Tibial artery (tissue), 4 donors: Measurements from ENCODE around the gene SCN4A.

Source experiments
- DNase-seq, 2 donors: peaks; one replicate each; pipeline ENCODE4 v3.0.0-alpha.2; 2019
- H3K27ac ChIP-seq, 2 donors: fragments of 200-600 bp; sonication (generic) in 1 of 2; 1 replicate in 1 of 2; 2 replicates in 1 of 2; pipeline ENCODE4 v1.5.1; 2018 to 2019; ENCODE audit warnings: mild to moderate bottlenecking in 1 of 2
- H3K27me3 ChIP-seq, 2 donors: fragments of 200-600 bp; sonication (generic) in 1 of 2; one replicate each; pipeline versions ENCODE4 v1.5.1 to v1.6.0; 2016 to 2019
- H3K36me3 ChIP-seq, 3 donors: fragments of 200-600 bp; sonication (generic) in 2 of 3; one replicate each; pipeline ENCODE4 v1.5.1; 2016 to 2019; ENCODE audit warnings: mild to moderate bottlenecking in 2 of 3
- H3K4me1 ChIP-seq, 4 donors: fragments of 200-600 bp; sonication (generic) in 2 of 4; 1 replicate in 3 of 4; 2 replicates in 1 of 4; pipeline ENCODE4 v1.5.1; 2016 to 2019
- H3K4me3 ChIP-seq, 2 donors: fragments of 200-600 bp; sonication (generic) in 1 of 2; 1 replicate in 1 of 2; 2 replicates in 1 of 2; pipeline ENCODE4 v1.5.1; 2018 to 2019; ENCODE audit warnings: mild to moderate bottlenecking in 2 of 2
- H3K9me3 ChIP-seq, 3 donors: fragments of 200-600 bp; sonication (generic) in 1 of 3; one replicate each; pipeline ENCODE4 v1.5.1; 2016 to 2019
- intact Hi-C: fragments of 100-400 bp; cut with DNase I; formaldehyde crosslinking; loops from one replicate; pipeline ENCODE4 v1.15.0; 2023; ENCODE audit warnings: low total_unique reads
- TF ChIP-seq, protein P1 (sequence below), 2 experiments: fragments of 200-600 bp in 1 of 2; fragments of 450-650 bp in 1 of 2; IDR thresholded peaks; one replicate each; pipeline ENCODE4 v1.5.1; 2017 to 2019; ENCODE audit warnings: antibody characterized with exemption in 2 of 2, mild to moderate bottlenecking in 1 of 2, moderate library complexity in 1 of 2

SCN4A gene

DNA sequence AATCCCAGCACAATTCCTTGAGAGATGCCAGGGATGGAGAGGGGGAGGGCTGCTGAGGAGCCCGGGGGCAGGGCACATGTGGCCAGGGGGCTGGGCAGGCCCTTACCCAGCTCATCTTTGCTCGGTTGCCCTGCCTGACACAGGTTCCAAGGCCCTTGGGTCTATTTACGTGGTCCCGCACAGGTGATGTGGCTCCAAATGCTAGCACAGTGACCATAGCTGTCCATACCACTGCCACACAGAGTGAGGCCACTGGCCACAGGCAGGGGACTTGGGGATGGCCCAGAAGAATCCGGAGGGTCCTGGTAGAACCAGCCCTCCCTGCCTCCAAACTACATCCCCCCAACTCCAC is 15.4 kb upstream of the SCN4A start:
- TF ChIP-seq, protein P1, sequence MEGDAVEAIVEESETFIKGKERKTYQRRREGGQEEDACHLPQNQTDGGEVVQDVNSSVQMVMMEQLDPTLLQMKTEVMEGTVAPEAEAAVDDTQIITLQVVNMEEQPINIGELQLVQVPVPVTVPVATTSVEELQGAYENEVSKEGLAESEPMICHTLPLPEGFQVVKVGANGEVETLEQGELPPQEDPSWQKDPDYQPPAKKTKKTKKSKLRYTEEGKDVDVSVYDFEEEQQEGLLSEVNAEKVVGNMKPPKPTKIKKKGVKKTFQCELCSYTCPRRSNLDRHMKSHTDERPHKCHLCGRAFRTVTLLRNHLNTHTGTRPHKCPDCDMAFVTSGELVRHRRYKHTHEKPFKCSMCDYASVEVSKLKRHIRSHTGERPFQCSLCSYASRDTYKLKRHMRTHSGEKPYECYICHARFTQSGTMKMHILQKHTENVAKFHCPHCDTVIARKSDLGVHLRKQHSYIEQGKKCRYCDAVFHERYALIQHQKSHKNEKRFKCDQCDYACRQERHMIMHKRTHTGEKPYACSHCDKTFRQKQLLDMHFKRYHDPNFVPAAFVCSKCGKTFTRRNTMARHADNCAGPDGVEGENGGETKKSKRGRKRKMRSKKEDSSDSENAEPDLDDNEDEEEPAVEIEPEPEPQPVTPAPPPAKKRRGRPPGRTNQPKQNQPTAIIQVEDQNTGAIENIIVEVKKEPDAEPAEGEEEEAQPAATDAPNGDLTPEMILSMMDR (IDR thresholded peaks at IDR 0.05): no peak
- intact Hi-C loops: no loop called here
- no peaks in the 10 kb centered on the region for H3K9me3 ChIP-seq
- no peaks in the 10 kb centered on the region for H3K36me3 ChIP-seq
- H3K4me3 ChIP-seq: no peak overlapping the region
- no peak overlapping the region for H3K27ac ChIP-seq
- H3K4me1 ChIP-seq: peaks cover 0 to 37% (median 18%) of the 10 kb centered on the region in 4 donors
- DNase-seq: no peak
- peaks cover 0 to 44% of the 10 kb centered on the region in 2 donors for H3K27me3 ChIP-seq

DNA sequence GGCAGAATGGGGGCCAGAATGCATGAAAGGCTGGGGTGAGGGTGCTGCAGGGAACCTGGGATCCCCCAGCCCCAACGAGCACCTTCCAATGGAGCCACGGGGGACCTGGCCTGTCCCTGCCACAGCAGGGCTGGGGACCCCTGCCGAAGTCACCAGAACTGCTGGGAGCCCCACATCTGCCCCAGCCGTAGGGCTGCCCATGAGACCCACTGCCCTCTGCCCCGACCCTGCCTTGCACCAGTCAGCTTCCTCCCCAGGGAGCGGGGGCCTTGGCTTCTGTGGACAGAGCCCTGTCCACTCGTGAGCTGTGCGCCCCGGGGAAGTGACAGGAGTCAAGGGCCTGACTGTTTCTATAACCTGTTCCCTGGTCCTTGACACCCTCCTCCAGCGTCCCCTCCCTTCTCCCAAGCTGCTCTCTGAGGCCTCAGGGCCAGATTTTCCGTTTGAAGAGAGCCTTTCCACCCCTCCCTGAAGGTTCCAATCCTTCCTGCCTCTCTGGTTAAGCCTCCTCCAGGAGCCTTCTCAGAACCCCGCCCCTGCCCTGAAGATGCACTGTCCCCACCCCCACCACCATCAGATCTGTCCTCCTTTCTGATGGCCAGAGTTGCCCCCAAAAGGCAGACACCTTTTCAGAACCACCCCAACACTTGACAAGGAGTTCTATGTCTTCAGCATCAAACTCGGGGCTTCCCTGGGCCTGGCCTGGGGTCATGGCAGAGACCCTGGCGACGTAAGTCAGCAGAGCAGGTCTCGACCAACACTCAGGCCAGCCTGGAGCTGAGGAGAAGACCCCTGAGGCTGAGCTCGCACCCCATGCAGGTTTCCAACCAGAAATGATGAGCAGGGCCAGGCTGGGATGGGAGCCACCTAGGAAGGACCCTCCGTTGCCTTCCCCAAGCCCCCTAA is 14.8 kb upstream of the SCN4A start:
- Histone ChIP-seq H3K9me3 (no peaks in the 10 kb centered on the region), H3K4me1 (peaks cover 0 to 39% (median 20%) of the 10 kb centered on the region in 4 donors), H3K36me3 (no peaks in the 10 kb centered on the region), H3K27ac (no peak overlapping the region), H3K4me3 (no peak overlapping the region), H3K27me3 (peaks cover 0 to 39% of the 10 kb centered on the region in 2 donors)
- TF ChIP-seq, protein P1 (IDR thresholded peaks at IDR 0.05): no peak
- intact Hi-C loops: no loop called here
- DNase-seq: no peak

DNA sequence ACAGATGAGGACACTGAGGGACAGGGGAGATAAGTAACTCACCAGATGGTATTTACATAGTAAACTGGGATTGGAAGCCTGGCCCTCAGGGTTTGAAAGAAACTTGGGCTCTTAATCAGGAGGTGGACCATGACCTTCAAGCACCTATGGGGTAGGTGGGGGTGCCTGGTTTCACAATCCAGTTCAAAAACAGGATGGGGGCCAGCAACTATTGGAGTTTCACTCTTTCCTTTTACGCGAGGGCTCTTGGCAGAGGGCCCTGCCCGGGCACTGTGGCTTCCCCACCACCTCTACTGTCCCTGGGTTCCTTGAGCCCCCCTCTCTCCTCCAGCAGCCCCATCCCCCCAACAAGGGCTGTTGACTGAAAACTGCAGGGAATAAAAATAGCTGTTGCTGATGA is 14.1 kb upstream of the SCN4A start:
- intact Hi-C loops: no loop called here
- no peak for DNase-seq
- Histone ChIP-seq H3K4me1 (peaks cover 0 to 39% (median 20%) of the 10 kb centered on the region in 4 donors), H3K27ac (no peak overlapping the region), H3K27me3 (peaks cover 0 to 33% of the 10 kb centered on the region in 2 donors), H3K4me3 (no peak overlapping the region), H3K9me3 (peaks cover 0 to 4% (median 0%) of the 10 kb centered on the region in 3 donors), H3K36me3 (no peaks in the 10 kb centered on the region)
- TF ChIP-seq, protein P1 (IDR thresholded peaks at IDR 0.05): no peak

DNA sequence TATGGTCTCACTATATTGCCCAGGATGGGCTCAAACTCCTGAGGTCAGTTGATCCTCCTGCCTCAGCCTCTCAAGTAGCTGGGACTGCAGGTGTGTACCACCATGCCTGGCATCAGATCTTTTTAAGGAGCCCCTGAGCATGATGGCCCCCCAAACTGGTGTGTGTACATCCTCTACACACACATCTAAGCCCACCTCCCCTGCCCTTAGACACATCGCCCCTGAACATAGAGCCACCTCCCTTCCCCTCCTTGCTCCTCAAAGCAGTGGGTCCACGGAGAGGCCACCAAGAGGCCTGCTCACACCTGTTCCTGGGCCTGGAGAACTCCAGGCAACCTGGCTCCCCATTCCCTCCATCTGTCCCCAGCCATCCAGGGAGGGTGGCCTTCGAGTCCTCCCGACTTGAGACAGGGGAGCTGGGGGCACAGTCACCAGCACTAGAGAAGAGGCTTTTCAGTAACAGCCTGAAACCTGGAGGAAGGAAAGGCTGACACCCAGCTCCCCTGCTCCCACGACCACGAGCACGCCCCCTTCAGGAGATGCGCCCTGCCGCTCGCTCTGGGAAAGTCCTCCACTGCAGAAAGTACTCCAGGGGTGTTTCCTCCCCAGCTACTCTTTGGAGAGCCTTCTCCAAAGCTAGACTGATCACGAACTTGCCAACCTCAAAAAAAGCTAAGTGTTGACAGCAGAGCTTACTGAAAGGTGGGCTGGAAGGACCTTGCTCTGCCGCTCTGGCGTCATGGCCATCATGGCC is 12.8 kb upstream of the SCN4A start:
- Histone ChIP-seq H3K27me3 (peaks cover 0 to 24% of the 10 kb centered on the region in 2 donors), H3K36me3 (no peaks in the 10 kb centered on the region), H3K27ac (peak overlapping the region in 1 of 2 donors; percentile 44), H3K4me3 (no peak overlapping the region), H3K4me1 (peaks cover 0 to 39% (median 20%) of the 10 kb centered on the region in 4 donors), H3K9me3 (peaks cover 0 to 7% (median 0%) of the 10 kb centered on the region in 3 donors)
- DNase-seq: no peak
- intact Hi-C loops: no loop called here
- TF ChIP-seq, protein P1 (IDR thresholded peaks at IDR 0.05): no peak

DNA sequence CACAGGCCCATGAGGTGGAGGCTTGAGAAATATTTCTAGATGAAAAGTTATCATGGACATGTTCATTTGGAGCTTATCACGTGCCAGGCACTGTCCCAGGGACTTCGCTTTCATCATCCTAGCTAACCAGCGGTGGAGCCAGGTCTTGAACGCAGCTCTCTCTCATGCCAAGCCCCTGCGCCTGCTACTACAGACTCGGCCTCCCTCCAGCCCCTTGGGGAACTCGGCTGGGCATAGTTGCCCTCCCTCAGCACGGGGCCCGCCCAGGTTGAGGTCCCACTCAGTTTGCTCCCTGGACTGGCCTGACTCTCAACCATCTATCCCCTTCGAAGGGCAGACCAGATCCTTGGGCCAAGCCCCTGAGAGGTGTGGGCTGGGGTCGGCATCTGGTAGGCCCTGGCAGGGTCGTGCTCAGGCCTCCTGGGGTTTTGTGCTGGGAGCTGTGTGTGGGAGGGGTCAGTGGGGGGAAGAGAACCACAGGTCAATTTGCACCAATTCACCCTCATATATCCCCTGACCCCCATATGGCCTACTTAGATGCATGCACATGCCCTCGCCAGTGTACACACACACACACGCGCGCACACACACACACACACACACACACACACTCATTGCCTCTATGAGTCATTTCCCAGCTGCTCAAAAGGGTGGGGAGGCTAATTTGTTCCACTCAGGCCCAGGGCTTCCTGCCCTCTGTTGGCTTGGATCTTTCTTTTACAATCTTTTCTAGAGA is 12.1 kb upstream of the SCN4A start:
- Histone ChIP-seq H3K4me1 (peaks cover 0 to 42% (median 20%) of the 10 kb centered on the region in 4 donors), H3K4me3 (no peak overlapping the region), H3K27me3 (peaks cover 0 to 19% of the 10 kb centered on the region in 2 donors), H3K27ac (peak overlapping the region; percentile 4 to 44), H3K9me3 (peaks cover 0 to 7% (median 0%) of the 10 kb centered on the region in 3 donors), H3K36me3 (no peaks in the 10 kb centered on the region)
- intact Hi-C loops: no loop called here
- DNase-seq: peak in 1 of 2 donors; percentile 70
- TF ChIP-seq, protein P1 (IDR thresholded peaks at IDR 0.05): no peak
